ENCODE measurements around the gene EXOC3.
"Not testable (repeated sequence)": the region's sequence is repeated elsewhere in the genome, so short reads cannot be mapped to it uniquely, and the experiment has no call there.

EXOC3 gene

GRCh38 chr5:458547-459353, 15.8 kb downstream of the EXOC3 start:
- no peak for DNase-seq

GRCh38 chr5:459562-460272, 16.7 kb downstream of the EXOC3 start:
- DNase-seq: no peak

- no peak for DNase-seq
Observed at GRCh38 chr5:460273-460625, 17.3 kb downstream of the EXOC3 start.

- DNase-seq: no peak
Observed at GRCh38 chr5:462051-462481, 19.1 kb downstream of the EXOC3 start.

DNA sequence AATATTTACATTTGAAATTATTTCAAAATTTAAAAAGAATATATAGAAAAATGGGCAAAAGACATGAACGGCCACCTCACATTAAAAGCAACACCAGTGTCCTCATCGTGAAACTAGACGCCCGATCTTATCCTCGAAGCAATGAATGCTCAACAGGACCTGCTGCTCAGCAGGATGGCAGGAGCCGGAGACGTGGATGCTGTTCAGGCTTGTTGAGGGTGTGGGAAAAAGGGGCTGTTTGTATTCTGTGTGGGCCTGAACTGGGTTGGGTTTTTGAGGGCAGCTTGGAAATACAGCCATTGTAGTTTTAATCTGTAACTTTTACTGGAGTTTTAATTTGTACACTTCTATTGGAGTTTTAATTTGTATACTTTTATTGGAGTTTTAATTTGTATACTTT, 20.3 kb downstream of the EXOC3 start:
- no peak for DNase-seq

- no peak for DNase-seq
Observed at GRCh38 chr5:463952-464351, 21.0 kb downstream of the EXOC3 start.

GRCh38 chr5:464446-464842, 21.5 kb downstream of the EXOC3 start:
- no peak for DNase-seq

GRCh38 chr5:464843-465590, 22.0 kb downstream of the EXOC3 start:
- no peak for DNase-seq

- no peak for DNase-seq
Observed at GRCh38 chr5:465591-466403, 22.8 kb downstream of the EXOC3 start.

DNA sequence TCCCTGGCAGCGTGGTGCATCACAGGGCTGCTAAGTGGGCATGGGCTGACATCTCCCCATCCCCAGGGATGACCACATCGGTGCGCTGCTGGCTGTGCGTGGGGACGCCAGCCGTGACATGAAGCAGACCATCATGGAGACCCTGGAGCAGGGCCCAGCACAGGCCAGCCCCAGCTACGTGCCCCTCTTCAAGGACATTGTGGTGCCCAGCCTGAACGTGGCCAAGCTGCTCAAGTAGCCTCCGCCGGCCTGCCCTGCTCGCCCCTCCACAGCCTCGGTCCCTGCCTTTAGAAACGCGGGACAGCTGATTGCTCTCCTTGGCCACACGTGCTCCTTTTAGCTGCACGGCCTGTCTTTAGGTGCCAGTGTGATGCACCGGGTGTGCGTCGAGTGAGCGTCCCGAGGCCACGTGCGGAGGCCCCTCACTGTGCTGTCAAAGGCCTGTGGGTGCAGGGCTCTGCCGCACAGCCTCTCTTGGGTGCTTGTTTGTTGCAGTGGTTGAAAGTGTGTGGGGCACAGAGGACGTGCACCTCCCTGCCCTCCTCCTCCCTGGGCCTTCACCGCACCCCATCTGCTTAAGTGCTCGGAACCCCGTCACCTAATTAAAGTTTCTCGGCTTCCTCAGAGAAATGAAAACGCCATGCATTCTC, 23.8 kb downstream of the EXOC3 start:
- DNase-seq: no peak

DNA sequence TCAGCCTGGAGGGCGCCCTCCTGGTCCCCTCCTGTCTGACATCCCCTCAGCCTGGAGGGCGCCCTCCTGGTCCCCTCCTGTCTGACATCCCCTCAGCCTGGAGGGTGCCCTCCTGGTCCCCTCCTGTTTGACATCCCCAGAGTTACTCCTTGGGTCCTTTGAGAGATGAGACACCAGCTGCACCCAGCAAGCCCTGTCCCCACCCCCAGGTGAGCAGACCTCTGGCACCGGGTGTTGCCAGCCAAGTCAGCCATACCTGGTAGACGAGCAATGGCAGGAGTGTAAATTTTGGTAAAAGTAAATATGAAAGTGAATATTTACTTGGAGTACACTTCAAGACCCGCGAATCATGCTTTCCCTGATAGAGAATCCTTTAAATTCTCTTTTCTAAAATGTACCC, 25.4 kb downstream of the EXOC3 start:
- no peak for DNase-seq

DNA sequence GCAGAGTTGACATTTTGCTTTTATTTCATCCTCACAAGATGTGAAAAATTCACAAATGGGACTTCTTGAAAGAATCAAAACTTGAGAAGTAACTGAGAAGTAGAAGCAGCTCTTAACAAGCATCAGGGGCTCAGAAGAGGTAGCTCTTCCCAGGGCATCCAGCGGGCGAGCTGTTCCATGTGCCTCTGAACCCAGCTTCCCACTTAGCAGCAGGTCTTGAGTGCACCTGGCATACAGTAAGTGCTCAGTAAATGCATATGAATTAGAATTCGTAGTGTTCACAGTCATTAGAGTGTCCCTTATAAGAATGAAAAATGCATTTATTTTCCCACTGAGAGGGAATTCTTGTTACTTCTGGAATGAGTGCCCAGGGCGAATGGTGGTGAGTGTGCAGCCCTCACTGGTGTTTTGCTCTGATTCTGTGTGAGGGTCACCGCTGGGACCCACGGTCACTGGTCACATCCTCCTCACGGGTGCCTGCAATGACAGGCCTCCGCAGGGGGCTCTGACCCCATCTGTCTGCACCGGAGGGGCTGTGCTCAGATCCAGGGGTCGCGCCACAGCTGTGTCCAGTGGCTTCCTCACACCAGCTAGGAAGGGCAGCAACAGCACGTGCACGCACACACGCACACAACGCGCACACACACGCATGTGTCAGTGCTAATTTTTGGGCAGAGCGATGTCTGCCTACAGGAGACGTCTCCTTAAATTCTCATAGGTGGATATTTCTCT, 26.9 kb downstream of the EXOC3 start:
- DNase-seq: no peak

- no peak for DNase-seq
Observed at GRCh38 chr5:470961-471749, 28.2 kb downstream of the EXOC3 start.

DNA sequence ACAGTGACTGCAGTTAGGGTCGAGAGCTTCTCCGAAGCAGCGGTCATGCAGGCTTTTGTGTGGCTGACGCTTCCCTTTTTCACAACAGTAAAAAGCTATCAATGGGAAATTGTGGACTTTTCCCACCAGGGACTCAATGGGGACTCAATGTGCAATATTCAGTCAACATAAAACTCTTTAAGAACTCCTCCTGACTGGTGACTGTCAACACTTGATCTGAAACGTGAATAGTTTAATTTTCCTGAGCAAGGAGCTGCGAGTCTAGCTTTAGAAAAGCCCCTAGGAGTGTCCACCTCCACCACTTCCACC, 28.7 kb downstream of the EXOC3 start:
- no peak for DNase-seq

DNA sequence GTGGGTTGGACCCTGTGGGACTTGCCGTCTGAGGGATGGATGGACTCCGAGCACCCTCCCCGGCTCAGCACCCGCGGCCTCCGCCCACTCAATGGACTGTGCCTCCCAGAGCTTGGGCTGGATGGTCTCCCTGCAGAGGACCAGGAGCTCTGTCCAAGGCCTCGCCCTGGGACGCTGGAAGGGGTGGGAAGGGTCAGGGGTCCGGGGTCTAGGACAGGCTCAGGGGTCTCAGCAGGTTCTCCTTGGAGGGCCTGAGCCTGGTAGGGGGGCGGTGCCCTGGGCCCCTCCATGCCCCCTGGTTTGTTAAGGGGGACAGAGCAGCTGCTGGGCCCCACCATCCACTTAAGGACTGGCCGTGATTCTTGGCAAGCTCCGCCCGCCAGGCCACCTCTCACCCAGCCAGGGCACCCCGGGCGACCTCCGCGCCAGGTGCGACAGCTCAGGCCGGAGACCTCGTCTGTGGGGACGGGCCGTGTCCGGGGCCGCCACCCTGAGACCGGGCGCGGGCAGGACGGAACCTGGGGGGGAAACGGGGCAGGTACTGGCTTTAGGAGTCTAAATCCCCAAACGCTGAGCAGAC, 29.2 kb downstream of the EXOC3 start:
- DNase-seq: no peak

DNA sequence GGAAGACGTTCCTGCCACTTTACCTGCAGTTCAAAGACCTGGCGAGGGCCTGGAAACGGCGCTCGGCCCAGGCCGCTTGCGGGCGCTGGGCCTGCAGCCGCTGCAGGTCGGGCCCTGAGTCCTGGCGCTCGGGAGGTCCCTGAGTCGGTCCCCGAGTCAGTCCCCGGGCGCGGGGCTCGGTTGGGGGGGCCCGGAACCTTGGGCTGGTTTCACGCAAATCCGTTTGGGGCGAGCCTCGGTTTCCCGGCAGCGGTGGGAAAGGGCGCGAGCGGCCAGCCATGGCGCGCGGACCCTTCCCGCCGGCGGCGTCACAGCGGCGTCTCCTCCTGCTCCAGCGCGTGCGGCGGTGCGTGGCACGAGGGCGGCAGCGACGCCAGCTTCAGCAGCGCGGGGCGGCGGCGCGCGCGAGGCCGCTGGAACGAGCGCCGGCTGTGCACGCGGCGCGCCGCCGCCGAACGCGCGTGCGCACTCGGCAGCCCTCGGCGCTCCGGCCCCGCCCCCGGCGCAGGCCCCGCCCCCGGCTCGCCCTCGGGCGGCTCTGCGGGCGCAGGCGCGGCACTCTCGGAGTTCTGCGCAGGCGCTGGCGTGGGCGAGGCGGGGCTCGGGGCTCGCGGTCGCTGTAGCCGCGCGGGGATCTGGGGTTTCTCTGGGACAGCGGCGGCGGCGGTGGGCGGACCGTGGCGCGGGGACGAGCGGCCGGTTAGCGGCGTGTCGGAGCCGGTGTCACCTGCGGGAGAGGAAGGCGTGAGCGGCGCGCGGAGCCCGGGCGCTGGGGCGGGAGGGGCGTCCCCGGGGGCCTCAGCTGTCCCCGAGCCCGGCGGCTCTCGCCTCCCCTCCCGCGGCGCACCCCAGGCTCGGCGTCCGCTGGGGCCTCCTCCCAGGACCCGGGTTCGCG, 29.9 kb downstream of the EXOC3 start:
- DNase-seq: peak; percentile 79

GRCh38 chr5:473551-474192, 30.7 kb downstream of the EXOC3 start:
- no peak for DNase-seq

DNA sequence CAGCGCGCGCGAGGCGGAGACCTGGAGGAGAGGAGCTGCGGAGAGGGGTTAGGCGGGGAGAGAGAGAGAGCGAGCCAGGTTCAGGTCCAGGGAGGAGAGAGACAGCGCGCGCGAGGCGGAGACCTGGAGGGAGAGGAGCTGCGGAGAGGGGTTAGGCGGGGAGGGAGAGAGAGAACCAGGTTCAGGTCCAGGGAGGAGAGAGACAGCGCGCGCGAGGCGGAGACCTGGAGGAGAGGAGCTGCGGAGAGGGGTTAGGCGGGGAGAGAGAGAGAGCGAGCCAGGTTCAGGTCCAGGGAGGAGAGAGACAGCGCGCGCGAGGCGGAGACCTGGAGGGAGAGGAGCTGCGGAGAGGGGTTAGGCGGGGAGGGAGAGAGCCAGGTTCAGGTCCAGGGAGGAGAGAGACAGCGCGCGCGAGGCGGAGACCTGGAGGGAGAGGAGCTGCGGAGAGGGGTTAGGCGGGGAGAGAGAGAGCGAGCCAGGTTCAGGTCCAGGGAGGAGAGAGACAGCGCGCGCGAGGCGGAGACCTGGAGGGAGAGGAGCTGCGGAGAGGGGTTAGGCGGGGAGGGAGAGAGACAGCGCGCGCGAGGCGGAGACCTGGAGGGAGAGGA, 31.4 kb downstream of the EXOC3 start:
- DNase-seq: not testable (repeated sequence)
